Measurements from ENCODE around the gene MGST1.

Gene MGST1

DNA sequence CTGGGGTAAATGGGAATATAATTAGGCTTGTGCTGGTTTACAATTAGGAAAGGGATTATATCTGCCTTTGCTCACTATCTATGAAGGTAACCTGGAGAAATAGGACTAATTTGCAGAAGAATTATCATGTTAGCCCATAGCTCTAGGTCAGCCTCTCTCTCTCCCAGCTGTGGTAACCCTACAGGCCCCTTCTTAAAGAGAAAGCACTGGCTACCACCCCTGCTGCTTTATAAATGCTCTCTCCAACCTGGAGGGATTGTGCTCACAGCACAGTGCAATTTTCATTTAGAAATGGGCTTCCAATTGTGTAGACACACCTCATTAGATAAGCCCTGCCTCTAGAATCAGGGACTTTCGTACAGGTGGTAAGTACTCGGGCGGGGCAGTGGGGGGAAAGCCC, 22.7 kb upstream of the MGST1 start:
- H3K4me3 ChIP-seq (ENCODE audit: insufficient read depth, low read depth, low read length, poor library complexity, severe bottlenecking) = no peak overlapping the region
- DNase-seq = no peak
- H3K9me3 ChIP-seq (ENCODE audit: control insufficient read depth, low read length) = no peaks in the 10 kb centered on the region
- H3K36me3 ChIP-seq (ENCODE audit: control insufficient read depth, insufficient read depth, low read length) = no peaks in the 10 kb centered on the region
- H3K4me1 ChIP-seq (ENCODE audit: control insufficient read depth, insufficient read depth, low read length, poor library complexity, severe bottlenecking) = no peaks in the 10 kb centered on the region
- no peaks in the 10 kb centered on the region for H3K27me3 ChIP-seq (replicated peaks; ENCODE audit: control insufficient read depth, insufficient read depth, low read length, poor library complexity, severe bottlenecking)
- H3K27ac ChIP-seq (ENCODE audit: insufficient read depth, low read length, poor library complexity, severe bottlenecking) = no peak overlapping the region

DNA sequence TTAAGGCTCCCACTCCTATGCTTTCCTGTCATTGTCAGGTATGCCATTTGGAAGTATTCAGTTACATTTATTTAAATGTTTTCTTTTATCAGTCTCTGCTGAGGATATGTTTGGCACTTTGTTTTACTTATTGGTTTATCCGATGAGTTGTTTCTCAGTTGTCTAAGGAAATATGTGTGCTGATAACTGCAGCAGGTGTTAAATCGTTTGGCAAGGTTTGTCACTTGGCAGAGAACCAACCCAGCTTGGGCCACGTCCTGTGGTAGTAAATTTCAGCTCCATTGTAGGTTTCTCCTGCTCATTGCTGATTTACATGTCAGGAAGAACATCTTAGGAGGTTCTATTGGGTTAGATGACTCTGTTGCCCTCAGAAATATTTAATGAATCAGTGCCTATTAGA, 22.0 kb upstream of the MGST1 start:
- DNase-seq = no peak

DNA sequence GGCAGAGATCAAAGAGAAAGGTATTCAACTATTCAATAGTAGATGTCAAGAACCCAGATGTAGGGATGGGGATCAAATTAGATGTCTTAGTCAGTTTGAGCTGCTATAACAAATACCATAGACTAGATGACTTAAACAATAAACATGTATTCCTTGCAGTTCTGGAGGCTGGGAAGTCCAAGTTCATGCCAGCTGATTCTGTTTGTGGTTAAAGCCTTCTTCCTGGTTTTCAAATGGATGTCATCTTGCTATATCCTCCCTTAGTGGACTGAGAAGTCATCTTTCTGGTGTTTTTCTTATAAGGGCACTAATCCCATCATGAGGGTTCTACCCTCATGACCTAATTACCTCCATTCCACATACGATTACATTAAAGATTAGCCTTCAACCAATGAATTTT, 19.5 kb upstream of the MGST1 start:
- DNase-seq = no peak
- peaks cover 2% of the 10 kb centered on the region for H3K9me3 ChIP-seq (ENCODE audit: control insufficient read depth, low read length)

More for the DNA sequence above, 22.0 kb upstream of the MGST1 start:
- no peaks in the 10 kb centered on the region for H3K9me3 ChIP-seq (ENCODE audit: control insufficient read depth, low read length)
- no peaks in the 10 kb centered on the region for H3K4me1 ChIP-seq (ENCODE audit: control insufficient read depth, insufficient read depth, low read length, poor library complexity, severe bottlenecking)
- no peaks in the 10 kb centered on the region for H3K27me3 ChIP-seq (replicated peaks; ENCODE audit: control insufficient read depth, insufficient read depth, low read length, poor library complexity, severe bottlenecking)
- H3K36me3 ChIP-seq (ENCODE audit: control insufficient read depth, insufficient read depth, low read length) = no peaks in the 10 kb centered on the region
- H3K4me3 ChIP-seq (ENCODE audit: insufficient read depth, low read depth, low read length, poor library complexity, severe bottlenecking) = no peak overlapping the region
- H3K27ac ChIP-seq (ENCODE audit: insufficient read depth, low read length, poor library complexity, severe bottlenecking) = no peak overlapping the region

DNA sequence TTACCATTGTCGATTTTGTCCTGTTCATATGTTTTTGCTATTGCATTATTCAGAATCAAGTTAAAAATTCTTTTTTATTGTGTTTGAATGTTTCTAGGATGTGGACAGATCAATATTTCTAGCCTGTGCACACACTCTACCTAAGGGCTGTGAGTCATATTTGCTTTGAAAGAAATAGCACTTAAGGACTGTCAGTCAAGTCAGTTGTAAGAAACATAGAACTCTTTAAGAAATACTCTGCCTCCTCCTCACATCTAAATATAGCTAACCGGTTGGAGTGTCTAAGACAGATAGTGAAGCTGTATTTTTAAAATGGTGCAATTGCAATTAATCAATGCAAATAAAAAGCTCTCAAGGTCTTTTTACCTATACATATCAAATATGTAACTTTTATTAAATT, 17.9 kb upstream of the MGST1 start:
- Histone ChIP-seq H3K27me3 (replicated peaks; ENCODE audit: control insufficient read depth, insufficient read depth, low read length, poor library complexity, severe bottlenecking) (no peaks in the 10 kb centered on the region), H3K36me3 (ENCODE audit: control insufficient read depth, insufficient read depth, low read length) (no peaks in the 10 kb centered on the region), H3K27ac (ENCODE audit: insufficient read depth, low read length, poor library complexity, severe bottlenecking) (no peak overlapping the region), H3K4me3 (ENCODE audit: insufficient read depth, low read depth, low read length, poor library complexity, severe bottlenecking) (no peak overlapping the region), H3K4me1 (ENCODE audit: control insufficient read depth, insufficient read depth, low read length, poor library complexity, severe bottlenecking) (no peaks in the 10 kb centered on the region), H3K9me3 (ENCODE audit: control insufficient read depth, low read length) (peaks cover 3% of the 10 kb centered on the region)
- no peak for DNase-seq

More for the DNA sequence above, 19.5 kb upstream of the MGST1 start:
- Histone ChIP-seq H3K4me3 (ENCODE audit: insufficient read depth, low read depth, low read length, poor library complexity, severe bottlenecking) (no peak overlapping the region), H3K27me3 (replicated peaks; ENCODE audit: control insufficient read depth, insufficient read depth, low read length, poor library complexity, severe bottlenecking) (no peaks in the 10 kb centered on the region), H3K27ac (ENCODE audit: insufficient read depth, low read length, poor library complexity, severe bottlenecking) (no peak overlapping the region), H3K36me3 (ENCODE audit: control insufficient read depth, insufficient read depth, low read length) (no peaks in the 10 kb centered on the region), H3K4me1 (ENCODE audit: control insufficient read depth, insufficient read depth, low read length, poor library complexity, severe bottlenecking) (no peaks in the 10 kb centered on the region)

DNA sequence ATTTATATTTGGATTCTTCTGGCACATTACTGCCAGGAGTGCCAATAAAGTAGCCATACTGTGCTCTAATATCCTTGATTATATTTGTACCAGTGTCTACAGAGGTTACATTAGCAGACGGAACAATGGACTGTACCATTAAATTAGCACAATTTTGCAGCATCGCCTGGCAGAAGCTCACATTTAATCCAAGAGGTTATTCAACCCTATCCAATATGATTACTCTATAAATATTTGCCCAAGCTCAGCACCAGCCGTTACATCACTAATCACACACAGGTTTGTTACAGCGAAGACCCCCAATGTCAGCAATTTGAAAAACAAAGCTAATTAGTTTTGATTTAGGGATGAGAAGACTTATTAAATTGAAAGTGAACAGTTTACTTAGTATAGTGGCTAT, 16.9 kb upstream of the MGST1 start:
- Histone ChIP-seq H3K36me3 (ENCODE audit: control insufficient read depth, insufficient read depth, low read length) (no peaks in the 10 kb centered on the region), H3K9me3 (ENCODE audit: control insufficient read depth, low read length) (peaks cover 3% of the 10 kb centered on the region)
- no peak for DNase-seq

DNA sequence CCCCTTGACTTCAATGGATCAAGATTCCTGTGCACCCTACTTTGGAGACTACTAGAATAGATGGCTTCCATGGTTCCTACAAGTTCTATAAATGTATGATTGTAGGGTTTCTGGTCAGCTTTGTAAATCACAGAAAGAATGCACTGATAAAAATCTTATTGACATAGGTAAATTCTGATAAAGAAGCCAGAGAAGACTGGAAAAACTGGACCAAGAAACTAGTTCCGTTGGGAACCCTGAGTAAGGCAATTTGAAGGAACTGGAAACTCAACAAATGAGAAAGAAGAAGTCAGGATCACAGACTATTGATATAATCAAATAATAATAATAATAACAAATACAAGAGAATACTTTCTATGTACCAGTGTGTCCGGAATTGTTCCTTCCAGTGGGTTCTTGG, 15.4 kb upstream of the MGST1 start:
- no peak overlapping the region for H3K4me3 ChIP-seq (ENCODE audit: insufficient read depth, low read depth, low read length, poor library complexity, severe bottlenecking)
- H3K27ac ChIP-seq (ENCODE audit: insufficient read depth, low read length, poor library complexity, severe bottlenecking) = no peak overlapping the region
- DNase-seq = no peak
- no peaks in the 10 kb centered on the region for H3K4me1 ChIP-seq (ENCODE audit: control insufficient read depth, insufficient read depth, low read length, poor library complexity, severe bottlenecking)
- no peaks in the 10 kb centered on the region for H3K27me3 ChIP-seq (replicated peaks; ENCODE audit: control insufficient read depth, insufficient read depth, low read length, poor library complexity, severe bottlenecking)
- H3K36me3 ChIP-seq (ENCODE audit: control insufficient read depth, insufficient read depth, low read length) = no peaks in the 10 kb centered on the region
- peaks cover 3% of the 10 kb centered on the region for H3K9me3 ChIP-seq (ENCODE audit: control insufficient read depth, low read length)

More for the DNA sequence above, 16.9 kb upstream of the MGST1 start:
- Histone ChIP-seq H3K4me3 (ENCODE audit: insufficient read depth, low read depth, low read length, poor library complexity, severe bottlenecking) (no peak overlapping the region), H3K27ac (ENCODE audit: insufficient read depth, low read length, poor library complexity, severe bottlenecking) (no peak overlapping the region), H3K4me1 (ENCODE audit: control insufficient read depth, insufficient read depth, low read length, poor library complexity, severe bottlenecking) (no peaks in the 10 kb centered on the region), H3K27me3 (replicated peaks; ENCODE audit: control insufficient read depth, insufficient read depth, low read length, poor library complexity, severe bottlenecking) (no peaks in the 10 kb centered on the region)

DNA sequence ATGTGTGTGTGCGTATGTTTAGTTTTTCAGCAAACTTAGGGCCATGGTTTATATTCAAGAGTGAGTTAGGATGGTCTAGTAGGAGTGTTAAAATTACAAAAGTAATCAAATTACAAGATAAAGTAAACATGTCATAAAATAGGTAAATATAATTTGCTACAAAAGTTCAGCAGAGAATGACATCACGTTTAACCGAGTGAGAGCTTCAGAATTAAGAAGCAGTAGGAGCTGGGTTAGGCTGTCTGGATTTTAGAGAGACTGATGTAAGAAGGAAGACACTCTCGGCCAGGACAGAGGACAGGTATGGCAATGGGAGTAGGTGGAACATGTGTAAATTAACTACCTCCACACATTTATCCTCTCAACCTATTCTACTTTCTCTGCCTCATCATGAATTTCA, 11.6 kb upstream of the MGST1 start:
- Histone ChIP-seq H3K27ac (ENCODE audit: insufficient read depth, low read length, poor library complexity, severe bottlenecking) (no peak overlapping the region), H3K4me1 (ENCODE audit: control insufficient read depth, insufficient read depth, low read length, poor library complexity, severe bottlenecking) (no peaks in the 10 kb centered on the region), H3K9me3 (ENCODE audit: control insufficient read depth, low read length) (peaks cover 3% of the 10 kb centered on the region), H3K27me3 (replicated peaks; ENCODE audit: control insufficient read depth, insufficient read depth, low read length, poor library complexity, severe bottlenecking) (no peaks in the 10 kb centered on the region), H3K36me3 (ENCODE audit: control insufficient read depth, insufficient read depth, low read length) (no peaks in the 10 kb centered on the region), H3K4me3 (ENCODE audit: insufficient read depth, low read depth, low read length, poor library complexity, severe bottlenecking) (no peak overlapping the region)
- DNase-seq = no peak

DNA sequence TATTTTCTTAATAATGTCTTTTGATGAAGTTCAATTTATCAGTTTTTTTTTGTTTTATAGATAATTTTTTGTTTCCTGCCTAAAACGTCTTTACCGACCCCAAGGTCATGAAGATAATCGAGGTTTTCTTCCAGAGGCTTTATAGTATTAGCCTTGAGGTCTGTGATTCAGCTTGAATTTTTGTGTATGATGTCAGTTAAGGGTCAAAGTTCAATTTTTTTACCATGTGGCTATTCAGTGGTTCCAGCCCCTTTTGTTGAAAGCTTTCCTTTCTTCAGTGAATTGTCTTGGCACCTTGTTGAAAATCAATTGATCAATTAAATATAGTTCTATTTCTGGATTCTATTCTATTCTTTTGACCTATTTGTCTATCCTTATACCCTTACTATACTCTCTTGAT, 3.2 kb upstream of the MGST1 start:
- H3K4me3 ChIP-seq (ENCODE audit: insufficient read depth, low read depth, low read length, poor library complexity, severe bottlenecking) = no peak overlapping the region
- H3K27ac ChIP-seq (ENCODE audit: insufficient read depth, low read length, poor library complexity, severe bottlenecking) = no peak overlapping the region
- H3K4me1 ChIP-seq (ENCODE audit: control insufficient read depth, insufficient read depth, low read length, poor library complexity, severe bottlenecking) = no peaks in the 10 kb centered on the region
- H3K36me3 ChIP-seq (ENCODE audit: control insufficient read depth, insufficient read depth, low read length) = no peaks in the 10 kb centered on the region
- DNase-seq = no peak
- H3K9me3 ChIP-seq (ENCODE audit: control insufficient read depth, low read length) = no peaks in the 10 kb centered on the region
- no peaks in the 10 kb centered on the region for H3K27me3 ChIP-seq (replicated peaks; ENCODE audit: control insufficient read depth, insufficient read depth, low read length, poor library complexity, severe bottlenecking)

DNA sequence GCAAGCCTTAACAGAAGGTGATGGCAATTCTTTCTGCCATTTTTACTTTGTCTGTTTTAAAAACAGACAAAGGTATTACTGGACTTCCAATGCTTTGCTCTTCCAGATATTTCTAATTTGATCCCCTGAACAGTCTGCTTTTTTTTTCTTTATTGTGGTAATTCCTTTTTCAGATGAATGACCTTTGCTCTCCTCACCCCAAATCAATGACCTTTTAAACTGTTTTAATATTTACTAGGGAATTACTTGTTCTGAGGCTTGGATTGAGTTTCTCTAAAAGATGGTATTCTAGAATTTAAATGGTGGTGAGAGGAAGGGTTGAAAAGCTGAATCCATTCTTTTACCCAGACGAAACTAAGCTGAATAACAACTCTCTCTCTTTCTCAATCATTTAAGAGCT, 2.3 kb upstream of the MGST1 start:
- Histone ChIP-seq H3K4me3 (ENCODE audit: insufficient read depth, low read depth, low read length, poor library complexity, severe bottlenecking) (no peak overlapping the region), H3K9me3 (ENCODE audit: control insufficient read depth, low read length) (no peaks in the 10 kb centered on the region), H3K27me3 (replicated peaks; ENCODE audit: control insufficient read depth, insufficient read depth, low read length, poor library complexity, severe bottlenecking) (no peaks in the 10 kb centered on the region), H3K27ac (ENCODE audit: insufficient read depth, low read length, poor library complexity, severe bottlenecking) (no peak overlapping the region), H3K36me3 (ENCODE audit: control insufficient read depth, insufficient read depth, low read length) (no peaks in the 10 kb centered on the region), H3K4me1 (ENCODE audit: control insufficient read depth, insufficient read depth, low read length, poor library complexity, severe bottlenecking) (no peaks in the 10 kb centered on the region)
- DNase-seq = no peak

DNA sequence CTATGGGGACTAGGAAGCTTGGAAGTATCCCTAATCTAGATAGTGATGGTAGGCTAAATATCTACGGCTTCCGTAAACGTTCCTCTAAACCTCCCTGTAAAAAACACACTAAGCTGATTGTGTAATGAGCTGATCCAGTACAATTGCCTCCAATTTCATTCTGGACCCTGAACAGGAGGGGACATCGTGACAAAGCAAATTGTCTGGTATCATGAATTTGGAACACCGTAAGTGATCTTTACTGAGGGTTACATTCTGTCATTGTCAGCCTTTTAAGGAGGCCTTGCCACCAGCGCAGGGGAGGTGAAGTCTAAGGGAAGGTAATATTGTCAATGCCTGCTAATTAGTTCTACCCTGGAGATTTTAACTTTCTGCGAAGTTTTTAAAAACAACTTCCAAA, 487 bp upstream of the MGST1 start:
- no peak for DNase-seq
- Histone ChIP-seq H3K27me3 (replicated peaks; ENCODE audit: control insufficient read depth, insufficient read depth, low read length, poor library complexity, severe bottlenecking) (no peaks in the 10 kb centered on the region), H3K27ac (ENCODE audit: insufficient read depth, low read length, poor library complexity, severe bottlenecking) (no peak overlapping the region), H3K4me3 (ENCODE audit: insufficient read depth, low read depth, low read length, poor library complexity, severe bottlenecking) (no peak overlapping the region), H3K4me1 (ENCODE audit: control insufficient read depth, insufficient read depth, low read length, poor library complexity, severe bottlenecking) (no peaks in the 10 kb centered on the region), H3K9me3 (ENCODE audit: control insufficient read depth, low read length) (no peaks in the 10 kb centered on the region), H3K36me3 (ENCODE audit: control insufficient read depth, insufficient read depth, low read length) (no peaks in the 10 kb centered on the region)
